ENCODE results near the gene TAMALIN. TPM values are rescaled to one million over a fixed set of nuclear protein-coding genes. Genes with fewer than 3 reads are reported as not detected.

Gene TAMALIN
- polyA plus RNA-seq, 1 donor from 2014 or later: 6.1 TPM

GRCh38 chr12:52024845-52025230 is 18.1 kb downstream of the TAMALIN start:
- Histone ChIP-seq H3K27ac (ENCODE audit: low read length) (no peak overlapping the region), H3K79me2 (replicated peaks; ENCODE audit: insufficient read depth, low read length) (no peaks in the 10 kb centered on the region), H2AFZ (ENCODE audit: low read depth, low read length) (no peak overlapping the region), H3K9me2 (ENCODE audit: insufficient read depth, low read length) (no peaks in the 10 kb centered on the region), H4K20me1 (ENCODE audit: insufficient read depth) (no peaks in the 10 kb centered on the region), H3F3A (ENCODE audit: insufficient read depth, low read length, poor library complexity, severe bottlenecking) (no peaks in the 10 kb centered on the region), H3K9ac (ENCODE audit: low read length) (no peak overlapping the region), H3K36me3 (ENCODE audit: insufficient read depth, low read length) (no peaks in the 10 kb centered on the region), H3K9me3 (ENCODE audit: low read length) (no peaks in the 10 kb centered on the region), H3K4me2 (ENCODE audit: low read length) (no peak overlapping the region), H3K4me3 (ENCODE audit: low read length) (no peak overlapping the region), H3K27me3 (ENCODE audit: insufficient read depth, low read depth, low read length) (peaks cover 17% of the 10 kb centered on the region)
- TF ChIP-seq CTCF (IDR thresholded peaks at IDR 0.05; ENCODE audit: poor library complexity, severe bottlenecking): no peak
- TF ChIP-seq RAD21 (conservative IDR thresholded peaks at IDR 0.05): no peak
- TF ChIP-seq EZH2 (IDR thresholded peaks at IDR 0.05; ENCODE audit: borderline replicate concordance, insufficient read depth, low read length, poor library complexity, severe bottlenecking): no peak
- no peak for TF ChIP-seq EP300 (conservative IDR thresholded peaks at IDR 0.05; ENCODE audit: poor library complexity, severe bottlenecking)
- TF ChIP-seq POLR2AphosphoS5 (IDR thresholded peaks at IDR 0.05): no peak
- no peak for TF ChIP-seq SMC3 (conservative IDR thresholded peaks at IDR 0.05; ENCODE audit: poor library complexity)
- TF ChIP-seq REST (IDR thresholded peaks at IDR 0.05; ENCODE audit: borderline replicate concordance): no peak
- TF ChIP-seq MXI1 (conservative IDR thresholded peaks at IDR 0.05; ENCODE audit: poor library complexity, severe bottlenecking): no peak
- TF ChIP-seq TAF1 (IDR thresholded peaks at IDR 0.05; ENCODE audit: low read depth): no peak

DNA sequence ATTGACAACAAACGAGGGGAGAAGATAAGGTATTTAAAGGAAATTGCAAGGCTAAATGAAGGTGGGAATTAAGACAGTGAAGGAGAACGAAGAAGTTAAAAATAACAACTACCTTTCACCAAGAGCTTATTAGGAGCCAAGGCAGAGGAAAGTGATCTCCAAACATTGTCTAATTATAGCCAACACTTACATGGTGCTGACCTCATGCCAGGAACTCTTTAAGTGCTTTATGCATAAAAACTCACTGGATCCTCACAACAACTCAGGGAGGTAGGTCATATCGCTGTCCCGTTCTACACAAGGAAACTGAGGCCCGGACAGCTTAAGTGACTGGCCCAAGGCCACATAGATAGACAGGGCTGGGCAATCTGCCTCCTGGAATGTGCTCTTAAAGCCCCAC is 19.5 kb downstream of the TAMALIN start:
- H2AFZ ChIP-seq (ENCODE audit: low read depth, low read length): no peak overlapping the region
- H3F3A ChIP-seq (ENCODE audit: insufficient read depth, low read length, poor library complexity, severe bottlenecking): no peaks in the 10 kb centered on the region
- H4K20me1 ChIP-seq (ENCODE audit: insufficient read depth): no peaks in the 10 kb centered on the region
- H3K27ac ChIP-seq (ENCODE audit: low read length): no peak overlapping the region
- no peaks in the 10 kb centered on the region for H3K9me3 ChIP-seq (ENCODE audit: low read length)
- TF ChIP-seq REST (IDR thresholded peaks at IDR 0.05; ENCODE audit: borderline replicate concordance): no peak
- no peak for TF ChIP-seq CTCF (IDR thresholded peaks at IDR 0.05; ENCODE audit: poor library complexity, severe bottlenecking)
- TF ChIP-seq EP300 (conservative IDR thresholded peaks at IDR 0.05; ENCODE audit: poor library complexity, severe bottlenecking): no peak
- peak overlapping the region; percentile 63 for H3K9ac ChIP-seq (ENCODE audit: low read length)
- H3K79me2 ChIP-seq (replicated peaks; ENCODE audit: insufficient read depth, low read length): no peaks in the 10 kb centered on the region
- H3K36me3 ChIP-seq (ENCODE audit: insufficient read depth, low read length): no peaks in the 10 kb centered on the region
- peaks cover 17% of the 10 kb centered on the region for H3K27me3 ChIP-seq (ENCODE audit: insufficient read depth, low read depth, low read length)
- H3K9me2 ChIP-seq (ENCODE audit: insufficient read depth, low read length): no peaks in the 10 kb centered on the region
- no peak overlapping the region for H3K4me3 ChIP-seq (ENCODE audit: low read length)
- H3K4me2 ChIP-seq (ENCODE audit: low read length): no peak overlapping the region

Data from neural cell (in vitro differentiated cells).